Spinal cord (tissue), 10 donors: ENCODE data around the gene MAGEA9B. TPM values are rescaled to one million over a fixed set of nuclear protein-coding genes. Genes with fewer than 3 reads are reported as not detected.
A peak's percentile ranks its signal among the peaks of the same experiment; 100 is the strongest.
"Not testable (repeated sequence)": the region's sequence is repeated elsewhere in the genome, so short reads cannot be mapped to it uniquely, and the experiment has no call there.

Source experiments
- DNase-seq, 6 donors: peaks; one replicate each; pipeline versions ENCODE4 v3.0.0 to v3.0.0-alpha.2; 2013 to 2015; ENCODE audit warnings: low spot score in 6 of 6, low read depth in 4 of 6
- H3K27ac ChIP-seq: one replicate; pipeline ENCODE4 v1.5.1; 2013; ENCODE audit warnings: low read depth, low read length, control low read depth
- H3K27me3 ChIP-seq: one replicate; pipeline ENCODE4 v1.6.1; 2013; ENCODE audit warnings: low read length; ENCODE audit not compliant: control insufficient read depth, insufficient read depth
- H3K36me3 ChIP-seq: one replicate; pipeline ENCODE4 v1.6.1; 2013; ENCODE audit warnings: low read length; ENCODE audit not compliant: control insufficient read depth, insufficient read depth
- H3K4me1 ChIP-seq: one replicate; pipeline ENCODE4 v1.6.1; 2013; ENCODE audit warnings: low read length; ENCODE audit not compliant: control insufficient read depth, insufficient read depth
- H3K4me3 ChIP-seq: one replicate; pipeline ENCODE4 v1.5.1; 2013; ENCODE audit warnings: low read depth, low read length, control low read depth
- H3K9me3 ChIP-seq: one replicate; pipeline ENCODE4 v1.6.1; 2013; ENCODE audit warnings: low read length; ENCODE audit not compliant: control insufficient read depth, insufficient read depth
- WGBS: methylation state at CpG from one replicate; pipeline ENCODE4 v1.1.5; 2013; ENCODE audit warnings: missing lambda C conversion rate; ENCODE audit not compliant: insufficient coverage; 5-methylcytosine and 5-hydroxymethylcytosine counted together
- polyA plus RNA-seq, 2 donors: library from polyadenylated mRNA; unstranded; fragments of 120-200 nt; gene quantifications; one replicate each; pipeline ENCODE4 v1.2.1, GENCODE V29; 2013; ENCODE audit not compliant: insufficient read length in 2 of 2
- total RNA-seq, 2 donors: library from RNA; depleted of rRNA in 1 of 2; stranded (reverse); fragments of 120-200 nt in 1 of 2; fragments of >200 nt in 1 of 2; gene quantifications; one replicate each; pipeline versions ENCODE4 v1.2.3 to v1.2.4, GENCODE V29; 2013 to 2014
- donor health status: healthy.

MAGEA9B gene
- total and polyA plus RNA-seq, 4 donors, result not detected

- Histone ChIP-seq H3K4me1 (peaks cover 13% of the 10 kb centered on the region), H3K27me3 (no peaks in the 10 kb centered on the region), H3K27ac (peak overlapping the region; percentile 87), H3K36me3 (peaks cover 10% of the 10 kb centered on the region), H3K9me3 (no peaks in the 10 kb centered on the region), H3K4me3 (peak overlapping the region; percentile 51)
- DNase-seq, result peak; percentile 50 to 93 (median 60)
- 30% methylated on average over 23 of the region's 34 CpGs for WGBS
Observed at GRCh38 chrX:149539283-149540130, 47.8 kb downstream of the MAGEA9B start.

GRCh38 chrX:149537474-149537873 lies 49.8 kb downstream of the MAGEA9B start:
- Histone ChIP-seq H3K36me3 (peaks cover 14% of the 10 kb centered on the region), H3K4me1 (peaks cover 13% of the 10 kb centered on the region)
- not testable (repeated sequence) for H3K9me3 ChIP-seq, H3K27ac ChIP-seq, DNase-seq, H3K27me3 ChIP-seq, H3K4me3 ChIP-seq
- no CpG with 5 or more reads among the region's 11 CpGs for WGBS

GRCh38 chrX:149534926-149535602 lies 52.2 kb downstream of the MAGEA9B start:
- peaks cover 14% of the 10 kb centered on the region for H3K36me3 ChIP-seq
- not testable (repeated sequence) for DNase-seq, H3K27me3 ChIP-seq, H3K4me3 ChIP-seq, H3K27ac ChIP-seq, H3K4me1 ChIP-seq, H3K9me3 ChIP-seq
- WGBS, result 61% methylated on average over 3 of the region's 3 CpGs

- WGBS, result 85% methylated on average over 8 of the region's 11 CpGs
- not testable (repeated sequence) for H3K9me3 ChIP-seq, DNase-seq, H3K27me3 ChIP-seq, H3K4me3 ChIP-seq, H3K27ac ChIP-seq, H3K4me1 ChIP-seq
- peaks cover 14% of the 10 kb centered on the region for H3K36me3 ChIP-seq
Observed at GRCh38 chrX:149533999-149534398, 53.3 kb downstream of the MAGEA9B start.

GRCh38 chrX:149532868-149533267 lies 54.4 kb downstream of the MAGEA9B start:
- not testable (repeated sequence) for DNase-seq, H3K4me3 ChIP-seq, H3K27ac ChIP-seq, H3K4me1 ChIP-seq, H3K9me3 ChIP-seq, H3K27me3 ChIP-seq
- WGBS, result no CpG with 5 or more reads among the region's 3 CpGs
- H3K36me3 ChIP-seq, result peaks cover 14% of the 10 kb centered on the region

Other genes starting within 250 kb of the MAGEA9B start
- gene IDS, start 82.2 kb downstream of the MAGEA9B start, total RNA-seq, result 100 to 1,000 TPM in 1 of 2 donors, 10 to 100 TPM in 1; 72.7 to 190 TPM
- 100 to 1,000 TPM; 208 to 256 TPM for gene IDS, start 82.2 kb downstream of the MAGEA9B start, polyA plus RNA-seq
- gene EOLA1, start 46.4 kb downstream of the MAGEA9B start, total RNA-seq, result 10 to 100 TPM; 13.7 to 22.4 TPM
- gene EOLA1, start 46.4 kb downstream of the MAGEA9B start, polyA plus RNA-seq, result 10 to 100 TPM; 24.2 to 26.8 TPM
- not detected for gene HSFX3, start 37.5 kb downstream of the MAGEA9B start, total RNA-seq
- gene HSFX3, start 37.5 kb downstream of the MAGEA9B start, polyA plus RNA-seq, result under 1 TPM; 0.39 to 0.48 TPM
- 1 to 10 TPM in 1 of 2 donors, under 1 TPM in 1; 0.89 to 1.2 TPM for gene HSFX2, start 7.9 kb upstream of the MAGEA9B start, total RNA-seq
- 1 to 10 TPM in 1 of 2 donors, under 1 TPM in 1; 0.86 to 2.4 TPM for gene HSFX2, start 7.9 kb upstream of the MAGEA9B start, polyA plus RNA-seq
- 10 to 100 TPM; 31.7 to 42.0 TPM for gene TMEM185A, start 44.3 kb upstream of the MAGEA9B start, total RNA-seq
- 10 to 100 TPM; 33.9 to 45.6 TPM for gene TMEM185A, start 44.3 kb upstream of the MAGEA9B start, polyA plus RNA-seq
- gene MAGEA11, start 124.6 kb upstream of the MAGEA9B start, total RNA-seq, result not detected
- not detected for gene MAGEA11, start 124.6 kb upstream of the MAGEA9B start, polyA plus RNA-seq
- 1 to 10 TPM; 2.2 to 3.5 TPM for gene HSFX1, start 186.6 kb upstream of the MAGEA9B start, total RNA-seq
- 1 to 10 TPM; 3.2 to 6.0 TPM for gene HSFX1, start 186.6 kb upstream of the MAGEA9B start, polyA plus RNA-seq
- not detected for gene MAGEA9, start 194.5 kb upstream of the MAGEA9B start, total RNA-seq
- gene MAGEA9, start 194.5 kb upstream of the MAGEA9B start, polyA plus RNA-seq, result not detected